Glomerular endothelial cell (primary cell): ENCODE measurements around the gene NOTUM. TPM values are rescaled to one million over a fixed set of nuclear protein-coding genes. Genes with fewer than 3 reads are reported as not detected.

Experiments
- DNase-seq: peaks from one replicate; pipeline ENCODE4 v3.0.0-alpha.2; 2011; ENCODE audit warnings: low read depth, low spot score; ENCODE audit errors: extremely low read depth
- total RNA-seq: library from RNA; depleted of rRNA; stranded (reverse); fragments of >200 nt; gene quantifications from 2 replicates; pipeline ENCODE4 v1.2.3, GENCODE V29; 2015

NOTUM gene
- 0.78 TPM in 1 of 2 replicates, not detected in the other for total RNA-seq

DNA sequence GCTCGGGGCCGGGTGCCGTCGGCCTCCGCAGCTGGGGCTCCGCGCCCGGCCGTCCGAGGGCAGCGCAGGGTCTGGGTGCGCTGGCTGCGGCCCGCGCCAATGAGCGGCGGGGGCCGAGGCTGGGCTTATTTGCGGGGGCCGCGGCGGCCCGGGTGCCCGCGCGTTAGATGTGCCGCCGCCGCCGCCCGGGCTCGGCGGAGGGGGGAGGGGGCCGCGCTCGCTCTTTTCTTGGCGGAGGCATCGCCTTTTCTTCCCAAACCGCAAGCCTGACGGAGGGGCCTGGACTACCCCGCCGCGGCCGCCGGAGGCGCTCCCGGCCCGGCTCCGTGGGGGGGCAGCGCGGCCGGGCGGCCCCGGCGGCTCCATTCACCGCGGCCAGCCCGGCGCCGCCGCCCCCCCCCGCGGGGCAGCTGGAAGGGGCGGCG lies at the start of gene NOTUM:
TSS of gene NOTUM (minus strand) at position 101 of the 425 bp plus-strand sequence. CDS start 278 bp downstream, outside the sequence.
- DNase-seq, result no peak

DNA sequence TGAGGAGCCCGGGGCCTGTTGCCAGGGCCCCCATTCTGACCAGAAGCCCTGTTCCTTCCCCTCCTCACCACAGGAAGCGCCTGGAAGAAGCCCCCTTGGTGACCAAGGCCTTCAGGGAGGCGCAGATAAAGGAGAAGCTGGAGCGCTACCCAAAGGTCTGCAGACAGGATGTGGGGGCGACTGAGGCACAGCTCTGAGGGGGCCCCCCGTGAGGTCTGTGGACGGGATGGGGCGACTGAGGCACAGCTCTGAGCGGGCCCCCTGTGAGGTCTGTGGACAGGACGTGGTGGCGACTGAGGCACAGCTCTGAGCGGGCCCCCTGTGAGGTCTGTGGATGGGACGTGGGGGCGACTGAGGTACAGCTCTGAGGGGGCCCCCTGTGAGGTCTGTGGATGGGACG lies 48.4 kb upstream of the NOTUM start:
- DNase-seq, result no peak

DNA sequence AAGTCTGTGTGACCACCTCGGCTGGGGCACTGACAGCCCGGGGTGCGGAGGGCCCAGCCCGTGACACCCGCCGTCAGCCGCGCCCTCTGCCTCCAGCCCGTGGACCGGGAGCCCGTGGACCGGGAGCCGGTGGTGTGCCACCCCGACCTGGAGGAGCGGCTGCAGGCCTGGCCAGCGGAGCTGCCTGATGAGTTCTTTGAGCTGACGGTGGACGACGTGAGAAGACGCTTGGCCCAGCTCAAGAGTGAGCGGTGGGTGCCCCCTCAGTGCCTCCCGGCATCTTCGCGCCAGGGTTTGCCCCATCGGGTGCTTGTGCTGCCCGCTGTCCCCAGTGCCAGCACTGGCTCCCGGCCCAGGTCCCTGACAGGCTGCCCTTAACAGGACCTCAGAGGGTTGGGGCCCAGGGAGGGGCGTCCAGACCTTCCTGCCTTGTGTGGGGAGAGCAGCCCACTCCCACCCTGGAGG lies 48.0 kb upstream of the NOTUM start:
- no peak for DNase-seq

DNA sequence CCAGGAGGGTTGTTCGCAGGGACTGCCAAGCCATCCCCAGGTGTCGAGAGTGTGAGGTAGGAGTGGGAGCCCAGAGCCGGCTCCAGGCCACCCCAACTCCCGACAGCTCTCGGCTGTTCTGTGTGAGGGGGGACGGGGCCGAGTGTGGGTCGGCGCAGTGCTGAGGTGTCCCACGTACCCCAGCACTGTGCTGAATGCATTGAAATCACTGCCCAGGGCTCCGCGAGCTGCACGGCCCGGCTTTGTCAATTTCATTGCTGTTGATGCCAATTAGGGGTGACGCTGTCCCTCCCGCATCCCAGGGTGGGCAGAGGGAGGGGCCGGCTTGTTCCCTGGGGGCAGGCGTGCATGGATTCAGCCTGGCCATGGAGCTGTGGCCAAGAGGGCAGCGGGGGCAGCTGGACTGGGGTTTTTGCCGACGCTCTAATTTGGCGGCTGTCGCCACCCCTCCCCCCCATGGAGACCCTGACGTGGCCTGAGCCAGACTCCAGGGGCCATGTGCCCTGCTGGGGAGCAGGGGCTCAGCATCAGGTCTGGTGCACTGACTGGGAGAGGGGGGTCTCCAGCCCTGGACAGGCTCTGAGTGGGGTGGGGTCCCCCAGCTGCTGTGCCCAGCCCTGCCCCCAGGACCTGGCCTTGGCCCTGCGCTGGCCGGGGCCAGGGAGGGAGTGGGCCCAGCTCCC lies 47.4 kb upstream of the NOTUM start:
- no peak for DNase-seq

DNA sequence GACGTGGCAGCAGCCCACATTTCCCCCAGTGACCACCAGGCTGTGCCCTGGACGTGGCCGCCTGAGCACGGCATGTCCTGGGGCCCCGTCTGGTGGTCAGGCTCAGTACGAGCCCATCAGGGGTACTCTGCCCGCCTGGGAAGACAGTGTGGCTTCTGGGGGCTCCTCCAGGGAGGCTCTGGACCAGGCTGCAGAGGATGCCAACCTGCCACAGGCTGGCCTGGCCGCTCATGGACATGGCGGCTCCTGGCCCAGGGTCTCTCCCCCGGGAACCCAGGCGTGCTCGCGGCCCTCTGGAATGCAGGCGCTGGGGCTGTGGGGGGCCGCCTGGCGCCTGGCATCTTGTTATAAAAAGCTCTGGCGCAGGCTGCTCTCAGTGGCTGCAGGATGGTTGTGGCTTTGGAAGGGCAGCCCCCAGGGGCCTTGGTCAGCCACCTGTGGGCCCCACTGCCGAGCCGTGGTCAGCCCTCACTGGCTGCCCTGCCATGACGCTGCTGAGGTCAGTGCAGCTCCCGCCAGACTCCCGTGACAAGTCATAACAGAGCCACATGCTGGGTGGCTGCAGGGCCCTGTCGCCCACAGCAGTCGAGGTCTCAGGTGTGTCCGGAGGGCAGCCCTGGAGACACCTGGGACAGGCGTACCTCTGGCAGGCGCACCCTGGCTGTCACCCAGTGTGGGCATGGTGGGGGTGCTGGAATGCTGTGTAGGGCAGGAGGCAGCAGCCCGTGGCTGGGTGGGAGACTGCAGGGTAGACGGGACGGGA lies 46.7 kb upstream of the NOTUM start:
- no peak for DNase-seq

DNA sequence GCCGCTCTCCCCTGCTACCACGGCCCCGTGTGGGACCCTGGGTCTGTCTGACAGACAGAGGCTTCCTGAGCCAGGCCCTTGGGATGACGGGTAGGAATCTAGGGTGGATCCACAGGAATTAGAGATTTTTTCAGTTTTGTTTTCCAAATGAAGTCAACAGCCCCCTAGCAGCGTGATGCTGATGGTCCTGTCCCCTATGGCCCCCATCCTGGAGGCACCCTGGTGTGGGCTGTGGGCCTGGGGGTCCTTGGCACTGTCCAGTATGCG lies 46.2 kb upstream of the NOTUM start:
- DNase-seq, result no peak

DNA sequence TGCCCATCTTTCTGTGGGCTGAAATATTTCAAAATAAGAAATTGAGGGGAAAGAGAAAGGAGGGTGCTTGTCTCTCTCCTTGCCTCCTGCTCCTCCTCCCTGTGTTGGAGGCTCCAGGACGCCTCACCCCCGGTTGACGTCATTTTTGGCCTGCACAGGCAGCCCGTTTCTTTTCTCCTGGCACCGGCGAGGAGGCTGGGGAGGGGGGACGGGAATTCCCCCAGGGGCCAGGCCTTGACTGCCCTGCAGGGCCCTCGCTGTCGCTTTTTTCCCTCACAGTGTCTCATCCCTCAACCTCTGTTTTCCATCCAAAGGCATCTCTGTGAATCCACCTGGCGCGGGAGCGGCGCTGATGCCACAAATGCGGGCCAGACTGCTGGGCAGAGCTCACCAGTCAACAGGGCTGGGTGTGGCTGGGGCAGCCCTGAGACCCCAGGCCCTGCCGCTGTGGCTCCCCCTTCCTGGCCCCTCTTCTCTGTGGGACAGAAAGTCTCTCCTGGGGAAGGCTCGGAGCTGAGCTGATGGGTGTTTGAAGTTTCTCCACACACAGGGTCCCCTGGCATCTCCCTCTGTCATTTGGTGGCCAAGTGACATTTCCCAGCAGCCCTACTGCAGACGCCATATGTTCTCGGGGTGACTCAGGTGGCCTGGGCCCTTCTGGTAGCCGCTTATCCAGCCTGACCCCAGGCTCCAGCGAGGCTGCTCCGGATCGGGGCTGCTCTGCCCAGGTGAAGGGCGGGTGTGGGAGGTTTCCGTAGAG lies 45.7 kb upstream of the NOTUM start:
- no peak for DNase-seq

DNA sequence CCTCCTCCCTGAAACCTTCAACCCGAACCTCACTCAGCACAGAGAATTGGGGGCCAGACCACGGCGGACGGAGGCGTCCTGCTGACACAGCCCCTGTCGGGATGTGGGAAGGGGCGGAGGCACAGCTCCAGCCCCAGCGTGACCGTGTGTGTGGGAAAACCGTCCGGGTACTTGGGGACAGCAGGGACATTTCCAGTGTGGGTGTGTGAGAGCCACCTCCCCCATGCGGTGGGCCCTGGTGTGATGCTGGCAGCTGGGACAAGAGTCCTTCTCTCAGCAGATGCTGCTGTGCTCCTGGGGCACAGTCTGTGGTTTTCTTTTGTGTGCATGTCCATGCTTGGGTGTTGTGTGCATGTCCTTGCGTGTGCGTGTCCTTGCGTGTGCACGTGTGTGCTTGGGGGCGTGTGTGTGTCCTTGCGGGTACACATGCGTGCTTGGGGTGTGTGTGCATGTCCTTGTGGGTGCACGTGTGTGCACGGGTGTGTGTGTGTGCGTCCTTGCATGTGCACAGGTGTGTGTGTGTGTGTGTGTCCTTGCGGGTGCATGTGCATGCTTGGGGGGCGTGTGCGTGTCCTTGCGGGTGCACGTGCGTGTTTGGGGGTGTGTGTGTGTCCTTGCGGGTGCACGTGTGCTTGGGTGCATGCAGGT lies 44.8 kb upstream of the NOTUM start:
- no peak for DNase-seq

DNA sequence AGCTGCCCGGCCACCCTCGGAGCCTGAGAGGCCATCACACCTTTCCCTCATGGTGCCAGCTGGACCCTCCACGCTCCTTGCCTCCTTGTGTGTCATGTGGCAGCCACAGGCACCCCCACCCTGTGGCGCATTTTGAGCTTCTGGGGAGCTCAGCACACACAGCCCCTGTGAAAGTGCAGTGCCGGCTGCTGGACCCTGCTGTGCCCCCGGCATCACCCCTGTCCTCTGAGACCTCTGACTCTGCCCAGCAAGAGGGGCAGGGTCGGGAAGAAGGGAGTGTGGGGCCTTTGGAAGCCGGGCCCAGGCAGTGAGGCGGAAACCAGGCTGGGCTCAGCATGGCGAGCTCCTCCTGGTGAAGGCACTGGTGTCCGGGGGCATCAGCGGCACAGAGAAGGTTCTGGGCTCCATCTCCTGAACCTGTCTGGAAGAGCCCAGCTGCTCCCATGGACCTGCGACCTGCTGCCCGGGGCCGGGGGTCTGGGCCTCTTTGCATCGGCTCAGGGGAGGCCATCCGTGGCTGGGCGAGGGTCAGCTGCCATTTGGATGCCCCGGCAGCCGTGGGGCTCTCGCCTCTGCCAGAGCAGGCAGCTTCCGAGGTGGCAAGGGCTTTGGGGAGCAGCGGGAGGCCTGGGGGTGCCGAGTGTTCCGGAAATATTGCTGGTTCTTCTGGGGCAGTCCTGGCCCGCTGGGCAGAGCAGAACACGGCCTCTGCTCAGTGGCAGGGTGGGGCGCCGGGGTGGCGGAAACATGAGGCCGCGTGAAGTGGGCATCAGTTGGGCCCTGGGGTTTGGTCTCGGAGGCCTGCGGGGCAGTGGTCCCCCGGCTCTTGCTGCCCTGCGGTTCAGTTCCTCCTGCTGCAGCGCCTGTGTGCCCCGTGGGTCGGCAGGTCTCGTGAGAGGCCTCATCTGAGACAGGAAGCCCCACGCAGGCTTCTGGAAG lies 43.8 kb upstream of the NOTUM start:
- no peak for DNase-seq

DNA sequence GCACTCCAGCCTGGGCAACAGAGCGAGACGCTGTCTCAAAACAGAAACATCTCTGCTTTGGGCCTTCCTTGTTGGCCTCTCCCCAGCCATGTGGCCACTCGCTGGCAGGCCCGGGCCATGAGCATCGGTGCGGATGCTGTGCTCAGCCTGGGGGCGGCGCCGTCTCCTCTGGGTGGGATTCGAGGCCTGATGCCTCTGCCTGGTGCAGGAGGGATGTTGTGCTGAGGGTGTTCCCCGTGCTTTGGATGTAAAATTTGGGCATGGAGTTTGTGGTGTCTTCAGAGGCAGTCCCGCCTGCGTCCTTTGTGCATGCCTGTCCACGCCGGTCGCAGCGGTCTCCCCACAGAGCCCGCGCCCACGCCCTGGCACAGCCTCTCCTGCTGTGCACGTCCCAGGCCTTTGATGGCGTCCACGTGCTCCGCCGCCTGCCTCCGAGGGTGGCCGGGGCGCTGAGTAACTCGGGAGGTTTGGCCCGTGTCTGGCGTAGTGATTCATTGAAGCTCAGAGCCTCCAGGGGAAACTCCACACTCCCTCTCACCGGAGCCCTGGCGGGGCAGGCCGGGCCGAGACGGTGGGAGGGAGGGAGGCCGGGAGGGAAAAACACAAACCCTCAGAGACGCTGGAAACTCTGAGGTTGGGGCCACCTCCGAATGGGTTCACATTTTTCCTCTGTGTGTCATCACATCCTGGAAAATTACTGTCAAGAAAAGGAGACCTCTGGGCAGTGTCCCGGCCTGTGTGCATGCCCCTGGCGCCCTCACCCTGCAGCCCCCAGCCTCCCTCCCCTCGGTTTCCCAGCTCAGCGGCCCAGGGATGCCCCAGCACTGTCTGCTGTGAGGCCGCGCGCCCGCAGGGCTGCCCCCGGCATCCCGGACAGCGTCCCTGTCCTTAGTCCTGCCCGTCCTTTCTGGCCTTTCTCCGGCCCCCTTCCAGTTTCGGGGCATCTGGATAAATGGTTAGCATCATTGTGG lies 42.7 kb upstream of the NOTUM start:
- DNase-seq, result peak; percentile 56

DNA sequence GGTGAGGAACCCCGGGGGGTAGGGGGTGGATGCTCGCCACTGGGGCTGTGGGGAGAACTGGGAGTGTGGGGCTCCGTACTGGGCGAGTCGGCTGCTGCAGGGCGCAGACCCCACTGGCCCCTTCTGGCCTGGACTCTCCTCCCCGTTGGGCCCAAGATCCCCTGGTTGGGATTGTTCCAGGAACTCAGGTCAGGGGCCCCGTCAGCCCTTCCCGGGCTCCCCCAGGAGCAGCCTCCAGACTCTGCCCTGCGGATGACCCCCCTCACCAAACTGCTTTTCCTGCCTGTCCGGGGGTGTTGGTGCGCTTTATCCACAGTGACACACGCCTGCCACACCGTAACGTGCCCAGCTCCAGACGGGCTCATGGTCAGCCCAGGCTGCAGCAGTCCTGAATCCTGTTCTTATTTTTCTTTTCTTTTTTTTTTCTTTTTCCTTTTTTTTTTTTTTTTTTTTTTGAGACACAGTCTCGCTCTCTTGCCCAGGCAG lies 40.6 kb upstream of the NOTUM start:
- no peak for DNase-seq

DNA sequence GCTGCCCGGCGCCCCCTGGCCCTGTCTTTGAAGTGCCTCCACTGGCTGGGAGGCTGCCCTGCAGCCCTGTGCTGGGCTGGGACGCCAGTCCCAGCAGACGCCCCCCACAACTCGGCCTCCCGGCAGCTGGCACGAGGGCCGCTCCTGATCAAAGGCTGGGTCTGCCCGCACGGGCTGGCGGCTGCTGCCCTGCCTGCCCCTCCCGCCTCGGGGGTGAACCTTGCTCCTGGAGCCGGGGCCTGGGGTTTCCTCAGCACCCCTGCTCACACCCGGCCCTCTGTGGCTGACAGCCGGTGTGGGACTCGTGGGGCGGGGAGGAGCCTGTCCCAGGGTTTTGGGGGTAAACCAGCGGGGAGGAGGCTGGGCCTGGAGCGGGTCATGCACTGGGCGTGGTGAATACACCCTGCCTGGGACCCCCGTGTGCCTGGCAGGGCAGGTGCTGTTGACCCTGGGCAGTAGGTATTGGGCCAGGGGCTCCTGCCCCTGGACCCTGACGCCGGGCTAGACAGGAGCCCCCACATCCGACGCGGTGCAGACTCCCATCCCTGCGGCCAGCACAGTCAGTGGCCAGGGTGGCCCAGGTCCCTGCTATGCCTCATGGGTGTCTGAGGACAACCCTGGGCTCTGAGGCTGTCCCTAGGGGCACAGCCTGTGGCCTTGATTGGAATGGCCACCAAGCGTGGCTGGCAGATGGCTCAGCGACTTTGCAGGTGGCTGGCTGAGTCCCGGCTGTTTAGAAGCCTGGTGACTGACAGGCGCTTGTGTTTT lies 40.0 kb upstream of the NOTUM start:
- DNase-seq, result no peak

DNA sequence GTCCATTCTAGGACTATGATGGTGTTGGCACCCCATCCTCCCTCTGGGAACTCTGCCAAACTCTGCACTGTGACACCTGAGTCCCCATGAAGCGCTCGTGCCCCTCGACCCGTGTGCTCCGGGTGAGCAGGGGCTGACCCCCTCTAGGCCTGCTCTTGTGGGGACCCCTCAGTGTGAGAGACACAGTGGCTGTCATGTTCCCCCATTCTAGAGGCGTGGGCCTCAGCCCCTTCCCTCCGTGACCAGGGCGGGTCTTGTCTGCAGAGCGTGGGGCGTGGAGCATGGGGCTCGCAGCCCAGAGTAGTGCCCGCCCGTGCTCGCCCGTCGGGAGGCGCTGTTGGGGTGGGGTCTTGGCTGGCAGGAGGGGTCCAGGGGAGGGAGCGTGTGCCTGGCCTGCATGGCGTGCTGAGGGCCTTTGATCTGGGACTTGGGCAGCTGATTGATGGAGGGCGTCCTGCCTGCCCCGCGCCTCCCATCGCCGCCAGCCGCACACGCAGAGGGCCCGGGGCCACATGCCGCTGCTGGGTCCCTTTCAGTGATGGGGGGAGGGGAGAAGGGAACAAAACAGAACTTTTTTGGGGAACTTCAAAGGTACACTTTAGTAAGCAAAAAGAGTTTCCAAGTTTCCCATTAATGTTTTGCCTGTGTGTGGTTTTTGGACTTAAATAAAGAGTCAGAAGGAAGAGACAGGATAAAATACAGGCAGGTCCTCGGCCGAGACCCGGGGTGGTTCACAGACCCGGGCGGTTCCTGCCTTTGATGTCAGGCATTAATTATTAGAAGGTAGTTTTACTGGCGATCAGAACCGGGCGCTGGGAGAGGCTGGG lies 39.2 kb upstream of the NOTUM start:
- DNase-seq, result no peak

DNA sequence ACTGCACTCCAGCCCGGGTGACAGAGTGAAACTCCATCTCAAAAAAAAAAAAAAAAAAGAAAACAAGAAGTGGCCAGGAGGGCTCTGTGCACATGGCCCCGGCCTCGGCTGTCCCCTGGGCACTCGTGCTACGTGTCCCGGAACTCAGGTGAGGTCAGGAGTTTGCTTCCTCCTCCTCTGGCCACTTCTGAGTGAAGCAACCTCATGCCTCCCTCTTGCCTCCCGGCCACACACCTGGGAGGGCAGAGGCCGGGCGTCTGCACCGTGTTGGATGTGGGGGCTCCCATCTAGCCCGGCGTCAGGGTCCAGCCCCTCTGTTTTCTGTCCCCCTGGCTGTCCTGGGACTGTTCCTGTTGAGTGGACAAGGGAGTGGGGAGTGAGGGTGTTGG lies 38.6 kb upstream of the NOTUM start:
- no peak for DNase-seq

DNA sequence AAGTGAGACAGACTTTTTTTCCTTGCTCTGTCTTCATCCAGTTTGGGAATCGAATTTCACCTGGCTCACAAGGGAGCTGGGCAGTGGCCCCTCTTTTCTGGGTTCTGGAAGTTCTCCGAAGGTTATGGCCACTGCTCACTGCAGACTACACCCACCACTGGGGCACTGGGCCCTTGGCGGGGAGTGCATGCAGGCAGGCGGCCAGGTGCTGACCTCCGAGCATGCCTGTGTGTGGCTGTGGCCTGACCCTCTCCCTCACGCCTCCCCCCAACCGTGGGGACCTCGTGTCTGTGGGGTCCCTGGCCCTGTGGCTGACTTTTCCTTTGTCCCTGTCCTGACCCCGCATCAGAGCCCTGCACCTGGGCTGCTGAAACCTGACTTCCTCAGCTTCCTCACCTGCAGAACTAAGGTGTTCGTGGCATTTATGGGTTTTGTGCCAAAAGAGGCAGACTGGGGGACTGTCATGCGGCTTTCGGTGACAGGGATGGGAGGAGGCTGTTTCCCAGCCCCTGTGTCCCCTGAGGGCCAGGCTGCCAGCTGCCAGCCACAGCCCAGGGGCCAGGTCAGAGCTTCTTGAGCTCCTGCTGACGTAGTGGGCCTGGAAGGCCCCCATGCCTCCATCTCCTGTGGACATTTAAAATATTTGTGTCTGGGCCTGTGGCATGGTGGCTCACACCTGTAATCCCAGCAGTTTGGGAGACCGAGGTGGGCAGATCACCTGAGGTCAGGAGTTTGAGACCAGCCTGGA lies 37.9 kb upstream of the NOTUM start:
- no peak for DNase-seq

DNA sequence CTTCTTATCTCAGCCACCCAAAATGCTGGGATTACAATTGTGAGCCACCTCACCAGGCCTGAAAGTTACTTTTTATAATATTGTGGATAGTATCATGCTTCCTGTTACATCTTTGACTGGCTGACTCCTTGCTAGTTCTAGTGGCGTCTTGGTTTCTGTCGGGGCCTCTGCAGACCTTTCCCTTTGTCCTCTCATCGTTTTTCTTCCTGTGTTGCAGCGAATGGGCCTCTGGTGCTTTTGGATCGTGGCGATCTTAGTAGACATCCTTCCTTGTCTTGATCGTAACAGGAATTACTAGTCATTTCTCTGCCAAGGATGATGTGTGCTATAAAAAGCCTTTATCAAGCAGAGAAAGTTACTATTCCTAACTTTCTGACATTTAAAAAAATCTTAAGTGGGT lies 37.2 kb upstream of the NOTUM start:
- DNase-seq, result no peak
